Ovary (tissue), 9 donors: Measurements from ENCODE around the gene FALEC. TPM values are rescaled to one million over a fixed set of nuclear protein-coding genes. Genes with fewer than 3 reads are reported as not detected.

Source experiments
- DNase-seq, 5 donors: peaks; one replicate each; pipeline ENCODE4 v3.0.0-alpha.2; 2019 to 2020
- H3K27ac ChIP-seq, 2 donors: fragments of 200-600 bp; one replicate each; pipeline versions ENCODE4 v1.5.1 to v1.8.0; 2019 to 2022
- H3K27me3 ChIP-seq: fragments of 200-600 bp; one replicate; pipeline ENCODE4 v1.8.0; 2022
- H3K36me3 ChIP-seq: fragments of 200-600 bp; sonication (generic); one replicate; pipeline ENCODE4 v1.5.1; 2019
- H3K4me1 ChIP-seq: one replicate; pipeline ENCODE4 v1.8.1; 2013; ENCODE audit warnings: mild to moderate bottlenecking, moderate library complexity; ENCODE audit not compliant: insufficient read depth
- H3K4me3 ChIP-seq: fragments of 200-600 bp; sonication (generic); one replicate; pipeline ENCODE4 v1.5.1; 2017
- H3K9me3 ChIP-seq, 2 donors: fragments of 200-600 bp in 1 of 2; sonication (generic) in 1 of 2; one replicate each; pipeline versions ENCODE4 v1.5.1 to v1.8.1; 2013 to 2019; ENCODE audit warnings: mild to moderate bottlenecking in 1 of 2, moderate library complexity in 1 of 2
- EP300 ChIP-seq: sonication (generic); formaldehyde crosslinking; IDR thresholded peaks from one replicate; pipeline ENCODE4 v1.6.1; 2017; ENCODE audit warnings: antibody characterized with exemption
- POLR2A ChIP-seq: fragments of 450-650 bp; IDR thresholded peaks from one replicate; pipeline ENCODE4 v1.6.1; 2017; ENCODE audit warnings: antibody characterized with exemption, mild to moderate bottlenecking, moderate library complexity
- WGBS, 3 donors: extraction: QIAGEN DNeasy Blood & Tissue Kit in 1 of 3; methylation state at CpG; one replicate each; pipeline versions ENCODE4 v1.1.5 to v1.1.7; 2013 to 2017; 5-methylcytosine and 5-hydroxymethylcytosine counted together
- intact Hi-C, 4 donors: fragments of 100-400 bp; cut with DNase I; formaldehyde crosslinking; loops; one replicate each; pipeline versions ENCODE4 v1.11.0 to v1.15.1; 2022 to 2023
- polyA plus RNA-seq, 2 donors: library from polyadenylated mRNA; stranded (reverse); fragments of 200-250 nt in 1 of 2; fragments of 350-450 nt in 1 of 2; fragmentation: Illumina TruSeq in 1 of 2; extraction: RNeasy Lipid Tissue Mini Kit (QIAGEN cat#74804) in 1 of 2; gene quantifications; one replicate each; pipeline ENCODE4 v1.2.3, GENCODE V29; 2013 to 2014
- total RNA-seq, 7 donors: library from RNA; depleted of rRNA in 2 of 7; stranded (reverse); fragments of >200 nt in 2 of 7; fragmentation: NEBNext Ultra II Directional in 3 of 7; extraction: Animal tissue kit (Norgen Biotek cat#: 25700) in 3 of 7; gene quantifications; one replicate each; pipeline versions ENCODE4 v1.1.0 to v1.2.4, GENCODE V29; 2016 to 2023
- TF ChIP-seq, protein P1 (sequence below), 3 donors: fragments of 450-650 bp in 2 of 3; fragments of 200-600 bp in 1 of 3; IDR thresholded peaks; one replicate each; pipeline versions ENCODE4 v1.5.1 to v1.8.0; 2016 to 2022; ENCODE audit warnings: antibody characterized with exemption in 3 of 3, mild to moderate bottlenecking in 1 of 3
- donor health status: DM: no; HTN: no; CAD: no; lungs with moderate emphysema.
- donor health status: DM: no; HTN: no; CAD: no.
- donor health status: Bipolar disorder and iron deficiency.
- donor health status: DM: yes; HTN: yes; CAD: no.
- donor health status: DM: no; HTN: no; CAD: no.
- donor health status: DM: yes; HTN: yes; CAD: no.

Gene FALEC
- total and polyA plus RNA-seq, 9 donors: 0.51 to 1.7 (median 0.77) TPM; not detected in 5

DNA sequence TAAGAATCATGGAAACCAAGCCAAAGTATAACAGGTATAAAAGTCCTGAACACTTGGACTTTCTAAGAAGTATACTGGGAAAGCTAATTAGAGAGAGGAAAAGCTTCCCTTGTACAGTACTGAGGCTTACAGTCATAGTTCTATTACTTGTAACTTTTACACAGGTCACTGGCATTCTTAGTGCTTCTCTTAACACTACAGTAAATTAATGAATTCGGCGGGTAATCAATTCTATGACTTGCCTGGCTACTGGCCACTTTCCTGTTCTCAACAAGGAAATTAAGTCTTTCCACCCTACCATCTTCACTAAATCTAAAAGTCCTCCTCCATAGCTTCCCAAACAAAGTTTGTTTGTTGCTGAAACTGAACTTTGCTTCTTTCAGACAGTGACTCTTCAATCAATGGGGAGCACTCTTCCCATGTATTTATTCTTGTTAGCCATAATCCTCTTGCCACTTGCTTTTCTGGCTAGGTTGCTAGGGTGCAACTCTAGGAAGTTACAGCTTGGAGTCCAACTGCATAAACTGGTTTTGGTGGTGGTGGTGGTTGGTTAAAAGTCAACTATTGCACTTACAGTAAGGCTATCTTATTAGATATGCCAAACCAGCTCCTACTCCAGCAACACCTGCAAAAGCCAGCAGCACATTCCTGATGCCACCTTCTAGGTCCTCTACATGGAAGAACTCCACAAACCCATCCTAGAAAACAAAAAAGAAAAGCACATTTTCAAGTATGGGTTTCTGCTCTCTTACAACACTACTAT is 61.4 kb downstream of the FALEC start:
- no peaks in the 10 kb centered on the region for H3K36me3 ChIP-seq
- peak overlapping the region; percentile 93 for H3K4me3 ChIP-seq
- H3K27me3 ChIP-seq: no peaks in the 10 kb centered on the region
- intact Hi-C loops: no loop called here
- peak in 2 of 5 donors; percentile 3 to 15 for DNase-seq
- no peaks in the 10 kb centered on the region for H3K9me3 ChIP-seq
- WGBS, 3 donors: 2 to 3% (median 2%) methylated on average over 2 of the region's 2 CpGs
- H3K27ac ChIP-seq: peak overlapping the region in 1 of 2 donors; percentile 96
- no peak for TF ChIP-seq POLR2A
- no peak for TF ChIP-seq EP300
- H3K4me1 ChIP-seq: peaks cover 11% of the 10 kb centered on the region

DNA sequence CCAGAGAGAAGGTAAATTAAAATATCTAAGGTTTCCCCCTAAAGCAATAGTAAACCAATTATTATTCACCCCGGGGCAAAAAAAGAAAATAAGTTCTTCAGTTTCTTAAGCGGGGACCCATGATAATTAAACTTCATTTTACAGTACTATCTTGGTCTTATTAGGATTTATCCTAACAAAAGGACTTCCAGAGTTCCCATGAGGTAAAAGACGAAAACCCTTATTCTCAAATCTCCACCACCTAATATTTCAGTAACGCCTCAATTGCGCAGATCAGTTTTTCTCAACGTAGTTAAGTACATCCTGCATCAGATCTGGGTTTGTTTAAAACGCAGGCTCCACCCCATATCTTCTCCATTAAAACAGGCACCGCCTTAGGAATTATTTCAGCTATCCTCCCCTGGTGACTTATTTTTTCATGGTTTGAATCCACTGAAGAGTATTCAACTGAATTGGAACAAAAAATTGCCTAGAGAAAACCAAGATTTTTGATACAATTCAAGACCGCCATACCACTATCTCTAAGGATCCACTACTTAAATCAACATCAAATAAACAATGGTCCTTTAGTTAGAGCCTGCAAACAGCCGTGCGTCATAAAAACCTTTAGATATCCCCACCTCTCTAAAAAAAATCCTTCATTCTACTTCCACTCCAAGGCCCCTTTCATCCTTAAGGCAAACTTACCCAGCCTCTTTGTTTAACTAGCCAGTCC is 62.2 kb downstream of the FALEC start:
- WGBS, 3 donors: 0 to 1% (median 1%) methylated on average over 11 of the region's 11 CpGs
- TF ChIP-seq, protein P1, sequence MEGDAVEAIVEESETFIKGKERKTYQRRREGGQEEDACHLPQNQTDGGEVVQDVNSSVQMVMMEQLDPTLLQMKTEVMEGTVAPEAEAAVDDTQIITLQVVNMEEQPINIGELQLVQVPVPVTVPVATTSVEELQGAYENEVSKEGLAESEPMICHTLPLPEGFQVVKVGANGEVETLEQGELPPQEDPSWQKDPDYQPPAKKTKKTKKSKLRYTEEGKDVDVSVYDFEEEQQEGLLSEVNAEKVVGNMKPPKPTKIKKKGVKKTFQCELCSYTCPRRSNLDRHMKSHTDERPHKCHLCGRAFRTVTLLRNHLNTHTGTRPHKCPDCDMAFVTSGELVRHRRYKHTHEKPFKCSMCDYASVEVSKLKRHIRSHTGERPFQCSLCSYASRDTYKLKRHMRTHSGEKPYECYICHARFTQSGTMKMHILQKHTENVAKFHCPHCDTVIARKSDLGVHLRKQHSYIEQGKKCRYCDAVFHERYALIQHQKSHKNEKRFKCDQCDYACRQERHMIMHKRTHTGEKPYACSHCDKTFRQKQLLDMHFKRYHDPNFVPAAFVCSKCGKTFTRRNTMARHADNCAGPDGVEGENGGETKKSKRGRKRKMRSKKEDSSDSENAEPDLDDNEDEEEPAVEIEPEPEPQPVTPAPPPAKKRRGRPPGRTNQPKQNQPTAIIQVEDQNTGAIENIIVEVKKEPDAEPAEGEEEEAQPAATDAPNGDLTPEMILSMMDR (IDR thresholded peaks at IDR 0.05): no peak
- no peak for TF ChIP-seq POLR2A
- no peak for TF ChIP-seq EP300
- intact Hi-C loops: loop anchor here in 1 of 4 donors (2.0 kb wide), 1 partner anchor 15 kb away; no protein-coding TSS in a partner anchor
- peak overlapping the region; percentile 96 to 97 for H3K27ac ChIP-seq
- peaks cover 11% of the 10 kb centered on the region for H3K4me1 ChIP-seq
- no peaks in the 10 kb centered on the region for H3K36me3 ChIP-seq
- no peaks in the 10 kb centered on the region for H3K27me3 ChIP-seq
- no peaks in the 10 kb centered on the region for H3K9me3 ChIP-seq
- DNase-seq: peak in 2 of 5 donors; percentile 2 to 12
- H3K4me3 ChIP-seq: peak overlapping the region; percentile 93

DNA sequence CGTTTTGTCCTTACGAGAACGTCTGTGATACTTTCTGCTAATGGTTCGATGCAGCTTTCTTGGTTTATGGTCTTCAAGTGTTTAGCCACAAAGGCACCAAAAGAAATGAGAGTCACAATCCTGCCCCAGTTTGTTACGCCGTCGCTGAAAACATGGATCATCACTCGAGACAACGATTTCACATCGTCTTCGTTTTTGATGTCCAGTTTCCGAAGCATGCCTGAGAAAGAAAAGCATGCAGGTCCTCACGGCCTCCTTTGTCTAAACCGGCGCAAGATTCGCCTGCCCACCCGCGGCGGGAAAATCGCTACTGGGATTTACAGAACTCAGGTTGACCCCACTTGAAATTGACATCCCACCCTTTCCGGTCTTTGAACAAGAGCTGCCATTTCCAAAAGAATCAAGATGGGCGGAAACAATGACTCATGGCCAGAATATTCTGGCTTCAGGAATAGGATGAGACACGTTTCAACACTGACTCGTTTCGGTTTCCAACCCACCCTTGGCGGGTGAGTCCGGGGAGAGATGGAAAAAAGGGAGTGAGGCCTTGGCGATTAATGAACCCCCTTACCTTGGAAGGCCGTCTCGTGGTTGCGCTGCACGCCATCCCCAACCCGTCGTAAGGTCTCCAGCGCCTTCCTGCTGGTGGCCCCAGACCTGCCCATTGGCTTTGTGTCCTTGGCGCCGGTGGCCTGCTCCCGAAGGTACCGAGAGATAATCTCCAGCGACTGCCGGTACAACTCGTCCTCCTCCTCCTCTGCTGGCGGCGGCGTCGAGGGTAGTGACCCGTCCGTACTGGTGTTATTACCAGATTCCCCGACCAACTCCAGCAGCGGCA is 62.9 kb downstream of the FALEC start:
- peak overlapping the region; percentile 96 to 97 for H3K27ac ChIP-seq
- 0% methylated on average over 50 of the region's 50 CpGs for WGBS, 3 donors
- DNase-seq: peak in 4 of 5 donors; percentile 49 to 68 (median 64)
- H3K27me3 ChIP-seq: no peaks in the 10 kb centered on the region
- H3K4me3 ChIP-seq: peak overlapping the region; percentile 93
- TF ChIP-seq EP300 (no peak), POLR2A (no peak)
- TF ChIP-seq, protein P1 (IDR thresholded peaks at IDR 0.05): no peak
- H3K9me3 ChIP-seq: no peaks in the 10 kb centered on the region
- intact Hi-C loops: loop anchor here in 2 of 4 donors (1.0 to 2.0 kb wide), 2 partner anchors 16 to 51 kb away; partner anchors contain the start of gene ENSA (in 1 of the 2)
- H3K36me3 ChIP-seq: no peaks in the 10 kb centered on the region
- H3K4me1 ChIP-seq: peaks cover 9% of the 10 kb centered on the region

DNA sequence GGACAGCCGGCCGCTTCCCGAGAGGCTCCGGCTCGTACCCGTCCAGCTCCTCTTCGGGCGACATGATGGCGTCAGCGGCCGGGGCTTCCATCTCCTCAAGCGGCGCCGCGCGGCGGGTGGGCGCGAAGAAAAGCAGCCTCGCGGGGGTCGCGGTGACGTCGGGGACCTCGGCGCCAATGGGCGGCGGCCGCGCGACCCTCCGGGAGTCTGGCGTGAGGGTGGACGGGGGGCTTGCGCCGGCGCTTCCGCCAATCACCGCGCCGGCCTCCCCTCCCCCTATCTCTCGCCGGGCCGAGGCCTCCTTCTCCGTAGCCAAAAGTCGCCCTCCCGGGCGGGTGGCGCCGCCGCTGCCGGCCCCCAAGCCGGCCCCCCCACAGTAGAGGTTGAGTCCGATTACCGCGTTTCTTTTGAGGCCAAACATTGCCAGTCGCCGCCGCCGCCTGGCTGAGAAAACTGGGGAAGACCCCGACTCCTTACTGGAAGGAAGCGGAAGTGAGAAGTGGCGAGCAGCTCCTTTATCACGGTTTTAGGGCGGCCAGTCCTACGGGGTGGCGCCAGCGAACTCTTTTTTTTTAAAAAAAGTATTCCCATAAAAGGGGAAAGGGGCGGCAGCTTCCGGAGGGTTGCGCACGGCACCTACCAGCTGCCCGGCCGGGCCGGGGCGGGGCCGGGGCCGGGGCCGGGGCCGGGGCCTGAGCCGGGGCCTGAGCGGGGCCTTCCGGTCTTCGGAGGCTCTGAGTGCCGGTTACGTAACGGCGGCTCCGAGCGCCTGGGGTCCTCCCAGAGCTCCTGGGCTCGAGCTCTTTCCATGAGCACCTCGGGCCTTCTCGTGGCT is 63.8 kb downstream of the FALEC start, which contains the start of gene MCL1:
MCL1 (minus strand) TSS at position 501 of the 835 bp plus-strand sequence; CDS start at position 421, 80 bp downstream.
- Histone ChIP-seq H3K4me3 (peak within 1 kb of the TSS; percentile 93), H3K27ac (peak within 1 kb of the TSS; percentile 96 to 97), H3K4me1 (peaks cover 9% of the 10 kb centered on the region), H3K27me3 (no peaks in the 10 kb centered on the region), H3K36me3 (no peaks in the 10 kb centered on the region), H3K9me3 (no peaks in the 10 kb centered on the region)
- TF ChIP-seq, protein P1 (IDR thresholded peaks at IDR 0.05): peak in 2 of 3 donors; percentile 20 to 40
- TF ChIP-seq POLR2A (peak; percentile 91), EP300 (peak; percentile 79)
- DNase-seq: peak; percentile 90 to 96 (median 94)
- 1% methylated on average over 63 to 94 of the region's 94 CpGs for WGBS, 3 donors
- intact Hi-C loops: loop anchor here in 2 of 4 donors (1.0 to 2.0 kb wide), 2 partner anchors 17 to 50 kb away; partner anchors contain the start of gene ENSA (in 1 of the 2)
